RCC 7860 (cell line): Measurements from ENCODE around the gene MFSD6.

ENCODE experiments used
- DNase-seq: peaks from one replicate; pipeline ENCODE4 v3.0.0-alpha.2; 2015; ENCODE audit warnings: low spot score
- FAIRE-seq: peaks from 2 replicates; lab custom pipeline; 2012; peaks lifted over from hg19 to GRCh38; lab: Jason Lieb, UNC

The MFSD6 gene

DNA sequence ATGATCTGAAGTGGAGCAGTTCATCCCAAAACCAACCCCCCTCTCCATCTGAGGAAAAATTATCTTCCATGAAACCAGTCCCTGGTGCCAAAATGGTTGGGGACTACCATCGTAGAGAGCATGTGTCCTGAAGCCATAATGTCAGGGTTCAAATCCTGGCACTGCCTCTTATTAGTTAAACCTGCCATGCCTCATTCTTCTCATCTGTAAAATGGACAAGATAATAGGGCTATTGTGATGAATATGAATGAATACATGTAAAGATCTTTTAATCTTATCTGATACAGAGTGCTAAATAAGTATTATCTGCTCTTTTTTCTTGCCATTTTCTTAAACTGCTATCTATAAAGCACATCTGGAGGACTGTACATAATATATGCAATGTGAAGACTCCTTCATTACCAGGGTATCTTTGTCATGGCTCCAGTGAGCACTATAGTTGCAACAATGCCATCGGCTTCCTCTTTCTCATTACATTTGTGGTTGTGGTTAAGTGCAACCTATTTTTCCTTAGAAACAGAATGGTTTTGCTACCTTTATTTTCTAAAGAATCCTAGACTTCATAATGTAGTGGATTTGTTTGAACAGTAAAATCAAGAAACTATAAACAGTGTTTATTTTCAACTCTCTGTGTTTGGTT lies 27.0 kb downstream of the MFSD6 start:
- DNase-seq (no peak), FAIRE-seq (no peak)

- DNase-seq (no peak), FAIRE-seq (no peak)
Measured at GRCh38 chr2:190436557-190436956, 28.4 kb downstream of the MFSD6 start.

GRCh38 chr2:190440113-190440512 lies 32.0 kb downstream of the MFSD6 start:
- DNase-seq, result no peak
- no peak for FAIRE-seq

DNA sequence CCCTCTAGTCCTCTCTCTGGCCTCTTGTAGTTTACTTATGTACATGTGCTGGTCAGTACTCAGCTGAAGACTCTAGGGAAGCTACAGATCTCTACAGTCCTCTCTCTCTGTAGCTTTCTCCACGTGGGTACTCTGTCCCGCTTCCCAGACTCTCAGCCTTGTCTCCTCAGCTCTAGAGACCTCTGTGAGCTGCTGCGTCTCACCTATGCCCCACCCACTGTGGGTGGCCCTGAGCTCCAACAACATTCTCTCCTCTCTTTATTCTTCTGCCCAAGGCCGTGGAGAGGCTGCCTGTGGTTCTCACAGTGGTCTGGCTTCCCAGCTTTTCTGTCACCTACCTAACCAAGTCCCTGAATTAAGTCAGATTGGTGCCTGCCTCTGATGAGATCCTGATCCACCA lies 33.4 kb downstream of the MFSD6 start:
- DNase-seq, result no peak
- no peak for FAIRE-seq

GRCh38 chr2:190443055-190443454 lies 34.9 kb downstream of the MFSD6 start:
- no peak for FAIRE-seq
- no peak for DNase-seq

- DNase-seq (no peak), FAIRE-seq (no peak)
Measured at GRCh38 chr2:190443778-190444481, 35.8 kb downstream of the MFSD6 start.

DNA sequence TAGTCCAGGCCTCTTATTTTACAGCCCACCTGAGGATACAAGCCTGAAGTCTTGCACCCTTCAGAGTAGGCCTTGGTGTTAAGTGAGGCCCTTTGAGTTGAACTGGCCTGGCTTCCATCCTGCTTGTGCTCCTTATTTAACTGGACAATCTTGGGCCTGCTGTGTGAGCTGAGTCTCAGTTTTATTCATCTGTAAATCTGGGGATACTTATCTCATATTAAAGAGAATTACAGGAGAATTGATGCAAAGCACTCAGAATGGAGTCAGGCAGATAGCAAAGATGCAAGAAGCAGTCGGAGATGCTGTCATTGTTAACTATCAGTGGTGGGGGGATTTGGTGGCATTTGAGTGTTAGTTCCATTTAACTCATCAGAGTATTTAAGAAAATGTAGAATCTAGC lies 36.8 kb downstream of the MFSD6 start:
- FAIRE-seq, result no peak
- DNase-seq, result no peak

DNA sequence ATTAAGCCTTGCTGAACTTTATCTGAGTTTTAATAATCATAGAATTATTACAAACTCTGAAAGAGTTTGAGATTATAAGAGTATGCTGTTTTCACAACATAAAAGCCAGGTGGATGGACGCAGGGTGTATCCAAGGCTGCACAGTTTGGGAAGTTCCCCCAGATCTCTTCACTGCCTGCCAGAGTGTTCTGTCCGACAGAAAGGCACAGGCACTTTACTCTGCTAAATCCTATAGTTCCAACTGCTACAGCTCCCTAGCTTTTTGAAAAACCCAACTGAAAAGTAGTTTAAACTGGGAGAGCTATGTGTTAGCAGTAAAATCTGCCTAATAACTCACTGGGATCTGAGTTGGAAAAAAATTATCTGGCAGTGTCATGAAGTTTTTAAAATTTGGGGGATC lies 38.0 kb downstream of the MFSD6 start:
- DNase-seq (no peak), FAIRE-seq (no peak)

- FAIRE-seq (no peak), DNase-seq (no peak)
Measured at GRCh38 chr2:190446750-190447516, 38.8 kb downstream of the MFSD6 start.

GRCh38 chr2:190447766-190448165 lies 39.6 kb downstream of the MFSD6 start:
- DNase-seq, result no peak
- no peak for FAIRE-seq

- DNase-seq (no peak), FAIRE-seq (no peak)
Measured at GRCh38 chr2:190449925-190450324, 41.8 kb downstream of the MFSD6 start.

DNA sequence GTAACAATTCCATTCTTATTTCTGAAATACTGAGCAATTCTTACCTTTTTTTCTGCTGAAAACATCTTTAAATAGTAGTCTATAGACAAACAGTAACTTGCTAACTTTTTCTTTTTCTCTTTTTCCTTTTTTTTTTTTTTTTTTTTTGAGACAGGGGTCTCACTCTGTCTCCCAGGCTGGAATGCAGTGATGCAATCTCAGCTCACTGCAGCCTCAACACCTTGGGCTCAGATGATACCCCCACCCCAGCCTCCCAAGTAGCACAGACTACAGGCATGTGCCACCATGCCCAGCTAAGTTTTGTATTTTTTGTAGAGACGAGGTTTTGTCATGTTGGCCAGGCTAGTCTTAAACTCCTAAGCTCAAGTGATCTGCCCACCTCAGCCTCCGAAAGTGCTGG lies 42.2 kb downstream of the MFSD6 start:
- no peak for DNase-seq
- FAIRE-seq, result no peak

GRCh38 chr2:190451561-190452176 lies 43.5 kb downstream of the MFSD6 start:
- no peak for DNase-seq
- no peak for FAIRE-seq

DNA sequence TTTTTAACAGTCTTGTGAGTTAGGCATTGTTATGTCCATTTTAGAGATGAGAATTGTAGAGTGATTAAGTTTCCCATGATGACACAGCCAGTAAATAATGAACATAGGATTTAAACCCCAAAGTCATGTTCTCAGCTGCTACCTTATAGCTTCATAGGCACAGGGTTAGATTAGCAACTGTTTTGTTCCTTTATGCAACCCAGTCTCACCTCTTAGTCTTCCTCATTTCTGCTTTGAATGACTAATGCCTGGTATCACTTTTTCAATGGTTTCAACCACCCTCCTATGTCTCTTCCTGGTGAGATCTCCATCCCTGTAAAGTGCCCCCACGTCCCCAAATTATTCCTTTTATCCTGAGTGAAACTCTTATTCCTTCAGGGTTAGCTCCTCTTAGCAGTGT lies 44.3 kb downstream of the MFSD6 start:
- FAIRE-seq (no peak), DNase-seq (no peak)

GRCh38 chr2:190454795-190455194 lies 46.6 kb downstream of the MFSD6 start:
- DNase-seq (no peak), FAIRE-seq (no peak)

- DNase-seq (no peak), FAIRE-seq (no peak)
Measured at GRCh38 chr2:190455358-190456095, 47.4 kb downstream of the MFSD6 start.

DNA sequence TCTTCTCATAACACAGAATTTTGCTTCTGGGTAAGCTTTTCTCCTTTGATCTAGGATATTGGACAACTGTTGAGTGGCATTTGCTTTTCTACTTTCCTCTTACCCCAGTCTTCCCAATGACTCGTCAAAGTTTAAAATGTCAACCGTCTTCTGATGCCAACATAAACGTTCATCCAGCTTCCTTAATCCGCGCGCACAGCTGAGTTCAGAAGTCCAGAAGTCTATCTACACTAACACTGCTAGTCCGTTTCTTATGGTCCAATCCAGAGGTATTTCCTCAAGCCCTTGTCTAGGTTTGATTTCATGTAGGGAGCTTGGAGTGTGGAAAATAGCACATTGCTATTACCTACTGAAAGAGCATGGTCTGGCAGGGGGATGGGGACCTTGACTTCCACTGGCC lies 48.7 kb downstream of the MFSD6 start:
- no peak for FAIRE-seq

GRCh38 chr2:190457256-190457655 lies 49.1 kb downstream of the MFSD6 start:
- FAIRE-seq, result no peak
- no peak for DNase-seq

More for the DNA sequence above, 48.7 kb downstream of the MFSD6 start:
- no peak for DNase-seq

GRCh38 chr2:190458352-190459107 lies 50.4 kb downstream of the MFSD6 start:
- FAIRE-seq, result no peak
- no peak for DNase-seq

DNA sequence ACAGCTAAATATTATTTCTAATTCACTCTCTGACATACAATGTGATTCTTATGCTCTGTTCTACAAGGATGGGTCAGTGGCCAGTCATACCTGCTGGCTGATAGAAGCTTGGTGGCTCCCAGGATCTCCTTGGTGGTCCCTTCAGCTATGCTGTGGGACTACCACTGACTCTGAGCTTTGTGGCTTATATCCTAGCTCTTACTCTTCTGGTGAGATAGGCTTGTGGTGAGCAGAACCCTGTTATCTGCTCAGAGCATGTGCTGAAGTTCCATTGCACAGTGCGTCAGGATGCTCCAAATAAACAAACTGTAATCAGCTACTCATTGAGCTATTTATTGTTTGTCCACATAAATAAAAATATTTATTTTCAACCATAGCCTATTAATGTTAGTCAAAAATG lies 51.7 kb downstream of the MFSD6 start:
- FAIRE-seq (no peak), DNase-seq (no peak)
